ENCODE results near the gene DNAJB14.

The DNAJB14 gene

DNA sequence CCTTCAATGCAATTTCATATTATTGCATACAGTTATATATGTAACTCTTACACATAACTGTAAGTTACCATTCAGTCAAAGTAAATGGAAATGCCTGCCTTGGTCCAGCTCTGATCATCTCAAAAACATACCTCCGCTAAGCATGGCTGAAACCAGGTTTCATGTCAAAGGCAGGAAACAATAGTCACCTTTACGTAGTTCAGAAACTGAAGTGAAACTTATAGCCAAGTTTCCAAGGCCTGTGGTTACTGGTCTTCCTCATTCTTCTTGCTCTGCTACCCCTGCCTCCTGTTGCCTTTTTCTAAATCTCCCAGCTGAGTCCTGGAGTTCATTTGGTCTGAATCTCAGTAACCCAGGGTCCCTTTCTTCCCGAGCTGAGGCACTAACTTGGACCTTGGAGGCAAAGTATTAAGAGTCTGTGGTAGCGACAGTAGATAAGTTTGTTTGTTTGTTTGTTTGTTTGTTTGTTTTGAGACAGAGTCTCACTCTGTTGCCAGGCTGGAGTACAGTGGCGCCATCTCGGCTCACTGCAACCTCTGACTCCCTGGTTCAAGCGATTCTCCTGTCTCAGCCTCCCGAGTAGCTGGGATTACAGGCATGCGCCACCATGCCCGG is 98.9 kb downstream of the DNAJB14 start:
- TF ChIP-seq, protein P1, sequence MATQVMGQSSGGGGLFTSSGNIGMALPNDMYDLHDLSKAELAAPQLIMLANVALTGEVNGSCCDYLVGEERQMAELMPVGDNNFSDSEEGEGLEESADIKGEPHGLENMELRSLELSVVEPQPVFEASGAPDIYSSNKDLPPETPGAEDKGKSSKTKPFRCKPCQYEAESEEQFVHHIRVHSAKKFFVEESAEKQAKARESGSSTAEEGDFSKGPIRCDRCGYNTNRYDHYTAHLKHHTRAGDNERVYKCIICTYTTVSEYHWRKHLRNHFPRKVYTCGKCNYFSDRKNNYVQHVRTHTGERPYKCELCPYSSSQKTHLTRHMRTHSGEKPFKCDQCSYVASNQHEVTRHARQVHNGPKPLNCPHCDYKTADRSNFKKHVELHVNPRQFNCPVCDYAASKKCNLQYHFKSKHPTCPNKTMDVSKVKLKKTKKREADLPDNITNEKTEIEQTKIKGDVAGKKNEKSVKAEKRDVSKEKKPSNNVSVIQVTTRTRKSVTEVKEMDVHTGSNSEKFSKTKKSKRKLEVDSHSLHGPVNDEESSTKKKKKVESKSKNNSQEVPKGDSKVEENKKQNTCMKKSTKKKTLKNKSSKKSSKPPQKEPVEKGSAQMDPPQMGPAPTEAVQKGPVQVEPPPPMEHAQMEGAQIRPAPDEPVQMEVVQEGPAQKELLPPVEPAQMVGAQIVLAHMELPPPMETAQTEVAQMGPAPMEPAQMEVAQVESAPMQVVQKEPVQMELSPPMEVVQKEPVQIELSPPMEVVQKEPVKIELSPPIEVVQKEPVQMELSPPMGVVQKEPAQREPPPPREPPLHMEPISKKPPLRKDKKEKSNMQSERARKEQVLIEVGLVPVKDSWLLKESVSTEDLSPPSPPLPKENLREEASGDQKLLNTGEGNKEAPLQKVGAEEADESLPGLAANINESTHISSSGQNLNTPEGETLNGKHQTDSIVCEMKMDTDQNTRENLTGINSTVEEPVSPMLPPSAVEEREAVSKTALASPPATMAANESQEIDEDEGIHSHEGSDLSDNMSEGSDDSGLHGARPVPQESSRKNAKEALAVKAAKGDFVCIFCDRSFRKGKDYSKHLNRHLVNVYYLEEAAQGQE (IDR thresholded peaks at IDR 0.05; ENCODE audit: low read depth): no peak
- TF ChIP-seq, protein P2, sequence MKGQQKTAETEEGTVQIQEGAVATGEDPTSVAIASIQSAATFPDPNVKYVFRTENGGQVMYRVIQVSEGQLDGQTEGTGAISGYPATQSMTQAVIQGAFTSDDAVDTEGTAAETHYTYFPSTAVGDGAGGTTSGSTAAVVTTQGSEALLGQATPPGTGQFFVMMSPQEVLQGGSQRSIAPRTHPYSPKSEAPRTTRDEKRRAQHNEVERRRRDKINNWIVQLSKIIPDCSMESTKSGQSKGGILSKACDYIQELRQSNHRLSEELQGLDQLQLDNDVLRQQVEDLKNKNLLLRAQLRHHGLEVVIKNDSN (IDR thresholded peaks at IDR 0.05): no peak
- TF ChIP-seq TEAD4 (IDR thresholded peaks at IDR 0.05): no peak
- no peak for TF ChIP-seq TCF12 (IDR thresholded peaks at IDR 0.05; ENCODE audit: low read depth)
- TF ChIP-seq, protein P3, sequence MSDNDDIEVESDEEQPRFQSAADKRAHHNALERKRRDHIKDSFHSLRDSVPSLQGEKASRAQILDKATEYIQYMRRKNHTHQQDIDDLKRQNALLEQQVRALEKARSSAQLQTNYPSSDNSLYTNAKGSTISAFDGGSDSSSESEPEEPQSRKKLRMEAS (IDR thresholded peaks at IDR 0.05): no peak
- TF ChIP-seq FOXM1 (IDR thresholded peaks at IDR 0.05; ENCODE audit: borderline replicate concordance, low read depth): no peak
- no peak for TF ChIP-seq YY1 (IDR thresholded peaks at IDR 0.05; ENCODE audit: low read depth)
- no peak for TF ChIP-seq EGR1 (IDR thresholded peaks at IDR 0.05)
- no peak for TF ChIP-seq TAF1 (IDR thresholded peaks at IDR 0.05; ENCODE audit: low read depth)
- no peak for TF ChIP-seq CREB1 (IDR thresholded peaks at IDR 0.05; ENCODE audit: low read depth)
- TF ChIP-seq RAD21 (IDR thresholded peaks at IDR 0.05; ENCODE audit: low read depth): no peak
- TF ChIP-seq ZBTB7A (IDR thresholded peaks at IDR 0.05; ENCODE audit: low read depth): no peak
- no peak for TF ChIP-seq NFIC (IDR thresholded peaks at IDR 0.05)
- no peak for TF ChIP-seq EP300 (IDR thresholded peaks at IDR 0.05; ENCODE audit: borderline replicate concordance)
- no peak for TF ChIP-seq CEBPB (IDR thresholded peaks at IDR 0.05)

DNA sequence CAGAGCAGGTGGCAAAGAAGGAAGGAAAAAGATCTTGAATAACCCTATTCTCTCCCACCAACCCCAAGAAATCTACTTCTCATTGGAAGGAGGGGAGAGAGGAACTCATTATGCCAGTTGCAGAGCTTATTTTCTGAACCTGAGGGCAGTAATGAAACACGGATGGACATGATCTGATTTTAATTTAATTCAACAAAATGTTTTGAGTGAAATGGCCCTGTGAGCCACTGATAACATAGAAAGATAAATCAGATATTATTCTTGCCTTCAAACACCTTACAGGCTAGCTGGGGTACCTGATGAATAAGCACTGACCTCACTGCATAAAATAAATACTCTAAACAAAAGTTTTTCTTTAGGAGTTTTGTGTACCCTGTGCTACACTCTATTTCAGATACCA is 99.5 kb downstream of the DNAJB14 start:
- TF ChIP-seq TAF1 (IDR thresholded peaks at IDR 0.05; ENCODE audit: low read depth) (no peak), EP300 (IDR thresholded peaks at IDR 0.05; ENCODE audit: borderline replicate concordance) (no peak), NFIC (IDR thresholded peaks at IDR 0.05) (no peak), YY1 (IDR thresholded peaks at IDR 0.05; ENCODE audit: low read depth) (no peak), CREB1 (IDR thresholded peaks at IDR 0.05; ENCODE audit: low read depth) (no peak), TEAD4 (IDR thresholded peaks at IDR 0.05) (no peak), TCF12 (IDR thresholded peaks at IDR 0.05; ENCODE audit: low read depth) (no peak), RAD21 (IDR thresholded peaks at IDR 0.05; ENCODE audit: low read depth) (no peak), CEBPB (IDR thresholded peaks at IDR 0.05) (no peak), ZBTB7A (IDR thresholded peaks at IDR 0.05; ENCODE audit: low read depth) (no peak), EGR1 (IDR thresholded peaks at IDR 0.05) (no peak), FOXM1 (IDR thresholded peaks at IDR 0.05; ENCODE audit: borderline replicate concordance, low read depth) (no peak)
- TF ChIP-seq, protein P3 (IDR thresholded peaks at IDR 0.05): no peak
- TF ChIP-seq, protein P1 (IDR thresholded peaks at IDR 0.05; ENCODE audit: low read depth): no peak
- TF ChIP-seq, protein P2 (IDR thresholded peaks at IDR 0.05): no peak

Measured in Ishikawa (cell line).